ENCODE results near the gene SCN4B. TPM values are rescaled to one million over a fixed set of nuclear protein-coding genes. Genes with fewer than 3 reads are reported as not detected.

Gene SCN4B
- total RNA-seq, 1 experiment from 2014 or later, result 26.1 TPM

DNA sequence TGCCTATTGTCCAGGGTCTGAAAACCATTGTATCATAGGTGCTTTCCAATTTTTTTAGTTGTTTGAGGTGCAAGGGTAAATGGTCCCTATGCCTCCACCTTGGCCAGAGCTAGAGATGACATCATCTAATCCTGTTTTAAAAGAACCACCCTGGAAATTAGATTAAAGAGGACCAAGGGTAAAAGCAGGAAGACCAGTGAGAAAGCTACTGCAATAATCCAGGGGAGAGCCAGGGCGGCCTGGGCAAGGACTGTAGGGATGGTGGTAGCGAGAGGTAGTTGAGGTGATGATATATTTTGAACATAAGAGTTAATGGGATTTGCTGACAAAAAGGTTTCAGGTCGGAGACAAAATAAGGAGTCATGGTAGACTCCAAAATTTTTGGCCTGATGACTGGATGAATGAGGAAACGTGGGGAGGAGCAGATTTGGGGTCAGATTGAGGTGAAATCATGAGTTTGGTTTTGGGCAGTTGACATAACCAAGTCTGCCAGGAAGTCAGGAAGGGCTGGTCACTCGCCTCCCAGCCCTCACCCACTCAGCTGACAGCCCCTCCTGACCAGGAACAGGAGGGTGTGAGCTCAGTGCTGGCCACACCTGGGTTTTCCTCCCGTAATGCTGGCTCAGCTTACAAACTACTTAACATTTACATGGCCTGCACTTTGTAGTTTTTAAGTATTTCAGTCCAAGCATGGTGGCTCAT lies 23.0 kb downstream of the SCN4B start:
- peak; percentile 20 for DNase-seq (ENCODE audit: low read depth)

DNA sequence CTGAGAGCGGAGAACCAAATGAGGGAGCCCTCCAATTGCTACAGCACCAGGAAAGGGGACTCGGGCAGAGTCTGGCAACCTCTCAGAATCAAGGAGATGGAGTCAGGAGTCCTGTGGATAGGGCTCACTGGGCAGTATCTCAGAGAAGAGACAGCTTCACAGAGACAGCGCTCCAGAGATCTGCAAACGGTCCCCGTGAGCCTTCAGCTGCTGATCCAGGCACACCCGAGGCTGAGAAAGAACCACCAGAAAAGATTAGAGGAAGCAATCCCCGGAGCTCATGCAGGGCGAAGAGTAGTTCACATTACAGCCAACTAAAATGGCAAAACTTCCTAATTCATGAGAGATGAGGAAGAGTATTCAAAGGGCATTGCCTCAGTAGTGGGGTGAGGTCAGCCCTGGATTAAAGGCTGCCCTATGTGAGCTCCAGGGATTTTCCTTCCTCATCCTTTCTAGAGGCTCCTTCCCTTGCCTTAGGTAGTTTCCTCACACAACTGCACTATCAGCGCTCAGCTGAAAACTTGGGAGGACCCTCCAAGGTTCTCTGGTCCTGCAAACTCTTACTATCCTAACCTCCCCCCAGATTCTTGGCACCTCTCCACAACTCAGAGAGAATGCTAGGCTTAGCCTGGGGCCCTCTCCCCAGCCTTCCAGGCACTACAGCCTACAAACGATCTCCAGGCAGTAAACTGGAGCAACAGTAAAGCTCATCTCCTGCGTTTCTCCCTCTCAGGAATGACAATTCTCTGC lies 23.7 kb downstream of the SCN4B start:
- DNase-seq (ENCODE audit: low read depth), result no peak

DNA sequence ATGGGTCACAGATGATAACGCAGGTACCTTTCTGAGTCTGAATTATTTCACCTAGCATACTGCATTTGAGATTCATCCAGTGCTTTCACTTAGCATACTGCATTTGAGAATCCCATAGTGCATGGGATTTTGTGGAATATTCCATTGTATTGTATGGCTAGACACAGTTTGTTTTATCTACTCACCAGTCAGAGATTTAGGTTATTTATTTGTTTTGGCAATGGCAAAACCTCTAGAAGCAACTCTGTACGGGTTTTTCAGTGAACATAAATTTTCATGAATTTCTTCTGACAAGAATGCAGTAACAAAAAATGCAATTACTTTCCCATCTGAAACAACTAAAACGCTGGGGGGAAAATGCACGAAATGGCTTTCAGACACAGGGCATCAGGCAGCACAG lies 24.3 kb downstream of the SCN4B start:
- no peak for DNase-seq (ENCODE audit: low read depth)

DNA sequence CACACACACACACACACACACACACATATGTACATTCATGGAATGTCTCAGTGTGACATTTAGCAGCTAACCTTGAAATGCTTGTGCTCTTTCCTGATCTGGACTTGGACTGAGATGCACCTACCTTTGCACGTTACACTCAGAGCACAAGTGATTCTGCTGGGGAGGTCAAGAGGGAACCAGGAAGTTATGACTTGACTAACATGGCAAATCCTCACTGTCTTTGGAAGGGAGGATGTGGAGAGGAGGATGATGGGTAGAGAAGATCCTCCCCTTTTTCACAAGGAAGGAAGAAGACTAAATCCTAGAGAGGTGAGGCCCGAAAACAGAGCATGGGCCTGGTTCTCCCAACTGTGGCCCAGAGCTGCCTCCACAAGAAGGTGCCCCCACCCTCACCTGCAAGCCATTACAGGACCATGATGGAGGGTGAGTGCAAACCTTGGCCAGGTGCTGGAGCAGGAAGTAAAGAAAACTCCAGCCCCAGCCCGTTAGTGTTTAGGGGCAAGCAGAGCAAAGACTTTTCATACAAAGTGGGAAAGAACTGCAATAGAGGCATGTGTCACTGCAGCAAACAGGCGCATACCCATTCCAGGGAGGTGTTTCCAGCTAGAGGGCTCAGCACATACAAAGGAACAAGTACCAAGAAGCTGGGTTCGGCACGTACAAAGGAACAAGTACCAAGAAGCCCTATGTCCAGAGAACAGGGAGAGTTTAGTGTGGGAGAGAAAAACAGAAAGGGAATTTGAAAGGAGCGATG lies 26.4 kb downstream of the SCN4B start:
- peak; percentile 64 for DNase-seq (ENCODE audit: low read depth)

DNA sequence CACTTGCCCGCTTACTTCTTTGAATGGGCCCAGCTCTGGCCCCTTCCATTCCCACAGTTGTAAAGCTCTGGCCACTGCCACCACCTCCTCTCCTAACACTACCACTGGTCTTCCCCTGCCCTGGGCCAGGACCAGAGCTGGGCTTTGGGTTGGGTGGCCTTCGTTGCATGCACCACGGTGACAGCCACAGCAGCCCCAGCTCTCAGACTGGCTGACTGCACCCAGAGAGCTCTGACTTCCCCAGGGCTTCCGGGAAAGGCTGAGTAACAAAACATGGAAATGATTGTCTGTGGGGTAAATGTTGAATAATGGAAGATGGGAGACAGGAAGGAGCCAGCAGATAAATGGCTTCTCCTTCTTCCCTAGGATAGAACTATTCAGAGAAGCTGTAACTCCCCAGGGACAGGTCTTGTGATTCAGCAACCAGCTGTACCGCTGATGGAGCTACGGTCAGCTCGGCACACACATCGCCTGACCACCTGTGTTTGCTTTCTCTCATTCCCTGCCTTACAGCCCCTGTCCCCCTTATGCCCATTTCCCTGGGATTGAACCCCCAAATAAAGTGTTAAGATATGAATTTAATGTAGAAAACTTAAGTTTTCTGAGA lies 27.6 kb downstream of the SCN4B start:
- DNase-seq (ENCODE audit: low read depth), result no peak

DNA sequence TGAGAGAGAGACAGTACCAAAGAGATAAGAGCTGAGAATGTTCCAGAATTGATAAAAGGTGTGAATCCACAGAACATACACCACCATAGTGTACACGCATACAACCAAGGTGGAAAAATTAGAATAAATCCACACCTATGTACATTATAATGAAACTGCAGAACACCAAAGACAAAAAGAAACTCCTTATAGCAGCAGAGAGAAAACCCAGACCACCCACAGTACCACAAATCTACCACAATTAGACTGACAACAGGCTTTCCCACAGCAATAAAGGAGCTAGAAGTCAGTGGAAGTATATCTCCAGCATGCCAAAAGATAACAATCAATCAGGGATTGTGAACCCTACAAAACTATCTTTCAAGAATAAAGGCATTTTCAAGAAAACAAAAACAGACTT lies 31.8 kb downstream of the SCN4B start:
- no peak for DNase-seq (ENCODE audit: low read depth)

DNA sequence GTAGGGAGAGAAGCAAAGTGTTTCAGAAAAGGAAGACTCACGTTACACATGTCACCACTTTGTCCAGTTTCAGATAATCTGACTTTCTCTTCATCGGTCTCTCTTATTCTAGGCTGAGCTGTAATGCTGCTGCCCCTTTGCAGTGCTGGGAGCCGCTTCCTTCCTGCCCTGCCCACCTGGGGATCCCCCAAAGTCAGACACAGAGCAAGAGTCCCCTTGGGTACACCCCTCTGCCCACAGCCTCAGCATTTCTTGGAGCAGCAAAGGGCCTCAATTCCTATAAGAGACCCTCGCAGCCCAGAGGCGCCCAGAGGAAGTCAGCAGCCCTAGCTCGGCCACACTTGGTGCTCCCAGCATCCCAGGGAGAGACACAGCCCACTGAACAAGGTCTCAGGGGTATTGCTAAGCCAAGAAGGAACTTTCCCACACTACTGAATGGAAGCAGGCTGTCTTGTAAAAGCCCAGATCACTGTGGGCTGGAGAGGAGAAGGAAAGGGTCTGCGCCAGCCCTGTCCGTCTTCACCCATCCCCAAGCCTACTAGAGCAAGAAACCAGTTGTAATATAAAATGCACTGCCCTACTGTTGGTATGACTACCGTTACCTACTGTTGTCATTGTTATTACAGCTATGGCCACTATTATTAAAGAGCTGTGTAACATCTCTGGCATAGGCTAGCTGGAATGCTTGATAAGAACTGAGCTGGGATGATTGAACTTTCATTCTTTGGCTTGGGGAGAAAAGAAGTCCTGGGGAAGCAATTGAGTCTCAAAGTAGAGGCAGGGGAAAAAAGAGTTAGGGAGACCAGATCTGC lies 34.6 kb downstream of the SCN4B start:
- no peak for DNase-seq (ENCODE audit: low read depth)

DNA sequence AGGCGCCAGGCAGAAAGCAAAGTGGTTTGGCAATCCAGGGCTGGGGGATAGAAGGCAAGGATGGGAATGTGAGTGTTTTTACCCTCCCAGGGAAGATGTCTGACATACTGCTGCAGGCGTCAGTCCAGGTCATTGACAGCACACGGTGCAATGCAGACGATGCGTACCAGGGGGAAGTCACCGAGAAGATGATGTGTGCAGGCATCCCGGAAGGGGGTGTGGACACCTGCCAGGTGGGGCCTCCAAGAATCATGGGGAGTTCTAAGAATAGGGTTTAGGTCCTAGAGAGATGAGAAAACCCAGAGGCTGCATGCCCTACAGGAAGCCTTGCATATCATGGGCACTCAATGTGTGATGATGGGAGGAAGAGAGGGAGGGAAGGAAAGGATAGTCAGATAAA lies 37.6 kb downstream of the SCN4B start:
- DNase-seq (ENCODE audit: low read depth), result no peak

DNA sequence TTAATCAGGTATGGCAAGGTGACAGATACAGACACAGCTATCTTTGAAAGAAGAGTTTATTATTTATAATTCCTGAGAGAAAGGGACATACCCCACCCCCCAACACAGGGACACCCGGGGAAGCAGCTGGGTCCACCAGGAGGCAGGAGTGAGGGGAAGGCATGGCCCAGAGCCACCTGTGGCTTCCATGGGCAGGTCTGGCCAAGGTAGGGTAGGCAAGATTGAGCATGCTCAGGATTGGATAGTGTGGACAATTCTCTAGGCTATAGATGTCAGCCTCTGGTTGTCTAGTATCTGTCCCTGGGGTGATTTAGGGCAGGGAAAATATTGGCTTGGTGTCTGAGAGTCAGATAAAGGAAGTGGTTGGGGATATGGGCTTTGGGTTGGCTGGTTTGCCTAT lies 38.4 kb downstream of the SCN4B start:
- no peak for DNase-seq (ENCODE audit: low read depth)

DNA sequence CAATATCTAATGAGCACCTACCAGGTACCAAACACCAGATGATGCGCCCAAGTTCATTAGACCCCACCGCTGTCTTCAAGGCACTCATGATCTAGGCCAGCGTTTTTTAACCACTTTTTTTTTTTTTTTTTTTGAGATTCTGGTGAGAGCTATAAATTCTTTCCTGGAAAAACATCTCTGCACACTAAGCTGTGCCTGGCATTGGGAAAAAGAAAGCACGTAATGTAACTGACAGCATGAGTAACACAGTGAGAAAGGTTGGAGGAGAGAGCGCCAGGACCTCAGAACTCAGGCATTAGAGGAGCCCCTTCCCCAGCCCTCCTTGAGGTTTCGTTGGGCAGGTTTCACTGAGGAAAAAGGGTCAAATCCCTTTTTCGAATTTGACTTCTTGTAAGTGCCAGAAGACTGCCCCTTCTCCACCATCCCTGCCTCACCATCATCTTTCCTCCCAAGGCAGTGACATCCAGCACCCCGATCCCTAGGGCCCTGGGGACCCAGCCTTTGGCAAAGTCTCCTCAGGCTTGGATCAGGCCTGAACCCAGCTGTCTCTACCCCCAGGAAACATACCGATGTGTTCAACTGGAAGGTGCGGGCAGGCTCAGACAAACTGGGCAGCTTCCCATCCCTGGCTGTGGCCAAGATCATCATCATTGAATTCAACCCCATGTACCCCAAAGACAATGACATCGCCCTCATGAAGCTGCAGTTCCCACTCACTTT lies 39.8 kb downstream of the SCN4B start:
- DNase-seq (ENCODE audit: low read depth), result no peak

DNA sequence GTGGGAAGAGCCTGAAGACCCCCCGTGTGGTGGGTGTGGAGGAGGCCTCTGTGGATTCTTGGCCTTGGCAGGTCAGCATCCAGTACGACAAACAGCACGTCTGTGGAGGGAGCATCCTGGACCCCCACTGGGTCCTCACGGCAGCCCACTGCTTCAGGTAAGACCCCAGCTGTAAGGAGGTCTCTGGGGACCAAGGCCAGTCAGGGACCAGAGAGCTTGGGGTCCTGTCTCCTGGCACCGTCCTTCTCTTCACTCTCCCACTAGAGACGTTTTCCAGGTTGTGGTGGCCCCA lies 40.9 kb downstream of the SCN4B start:
- no peak for DNase-seq (ENCODE audit: low read depth)

DNA sequence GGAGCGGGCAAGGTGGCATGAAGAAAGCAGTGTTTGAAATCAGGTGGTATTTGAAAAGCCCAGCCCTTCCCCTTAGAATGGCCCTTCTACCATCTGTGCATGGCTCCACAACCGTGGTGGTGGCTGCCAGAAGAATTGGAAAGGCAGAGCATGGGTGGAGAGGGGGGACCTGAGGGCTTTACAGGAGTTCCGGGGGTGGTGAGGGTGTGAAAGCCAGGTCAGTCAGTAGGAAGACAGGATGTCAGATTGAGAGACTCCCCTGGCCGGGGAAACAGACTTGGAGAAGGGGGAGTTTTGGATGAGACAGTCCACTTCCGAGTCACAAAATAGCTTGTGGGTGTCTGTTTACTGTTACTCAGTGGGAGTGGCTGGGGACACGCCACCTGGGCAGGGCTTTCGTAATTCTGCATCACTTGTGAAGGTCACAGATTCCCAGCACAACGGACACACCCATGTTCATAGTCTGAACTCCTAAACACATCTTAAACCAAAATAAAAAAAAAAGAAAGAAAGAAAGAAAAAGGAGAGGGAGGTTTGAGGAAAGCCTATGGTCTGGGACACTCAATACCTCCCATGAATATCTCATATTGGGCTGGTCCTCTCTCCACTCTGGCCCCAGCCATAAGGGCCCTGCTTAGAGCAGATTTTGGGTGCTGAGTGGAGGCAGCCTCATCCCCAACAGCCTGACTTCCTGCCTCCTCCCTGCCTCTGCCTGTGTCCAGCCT lies 41.4 kb downstream of the SCN4B start:
- no peak for DNase-seq (ENCODE audit: low read depth)

DNA sequence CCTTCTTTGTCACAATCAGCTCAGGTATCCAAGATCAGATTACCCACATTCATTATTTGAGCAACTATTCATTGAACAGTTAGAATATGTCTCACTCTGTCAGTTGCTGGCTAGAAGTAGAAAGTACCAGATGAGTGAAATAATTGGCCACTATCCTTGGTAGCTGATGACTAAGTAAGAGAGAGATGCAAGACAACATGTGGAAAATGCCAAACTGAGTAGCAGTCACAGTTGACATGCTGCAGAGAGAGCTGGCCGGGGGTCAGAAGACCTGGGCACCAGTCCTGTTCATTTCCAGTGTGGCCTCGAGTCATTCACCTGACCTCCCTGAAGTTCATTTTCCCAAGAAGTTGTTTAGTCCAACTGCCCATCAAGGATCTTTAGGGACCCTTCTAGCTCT lies 43.4 kb downstream of the SCN4B start:
- DNase-seq (ENCODE audit: low read depth), result peak; percentile 43

DNA sequence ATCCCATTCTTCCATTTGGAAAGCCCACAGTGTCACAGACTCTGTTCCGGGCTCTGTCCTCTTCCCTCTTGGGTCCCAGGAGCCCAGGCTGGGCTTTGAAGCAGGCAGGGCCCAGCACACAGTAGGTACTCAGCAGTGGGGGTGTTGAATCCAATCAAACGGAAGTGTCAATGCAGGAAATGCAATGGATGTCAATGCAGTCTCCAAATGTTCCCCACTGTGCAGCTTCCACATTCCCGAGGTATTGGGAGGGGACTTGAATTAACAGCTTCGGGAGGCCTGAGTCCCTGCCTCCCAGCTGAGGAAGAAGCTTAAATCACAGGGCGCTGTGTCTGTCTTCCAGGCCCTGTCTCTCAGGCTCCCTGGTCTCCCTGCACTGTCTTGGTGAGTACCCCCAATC lies 44.1 kb downstream of the SCN4B start:
- DNase-seq (ENCODE audit: low read depth), result no peak

DNA sequence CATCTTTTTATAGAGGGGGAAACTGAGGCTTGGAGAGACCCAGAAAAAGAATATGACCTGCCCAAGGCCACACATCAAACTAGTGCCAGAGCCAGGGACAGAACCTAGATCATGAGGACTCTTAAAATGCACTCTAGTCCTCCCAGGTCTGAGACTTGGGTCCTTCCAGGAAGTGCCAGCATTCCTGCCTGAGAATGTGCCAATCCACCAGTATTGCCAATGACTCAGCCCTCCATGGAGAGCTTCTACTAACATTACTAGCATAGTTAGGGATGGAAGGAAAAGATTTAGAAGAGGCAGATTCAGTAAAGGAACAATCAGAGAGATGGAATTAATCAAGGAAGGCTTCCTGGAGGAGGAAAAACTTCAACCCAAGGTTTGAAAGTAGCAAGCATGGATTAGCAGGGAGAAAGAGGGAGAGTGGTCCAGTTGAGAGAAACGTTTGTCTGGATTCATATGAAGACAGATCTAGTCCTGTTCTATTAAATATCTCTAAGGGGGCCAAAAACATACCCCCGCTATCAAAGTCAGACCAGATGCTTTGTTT lies 45.8 kb downstream of the SCN4B start:
- peak; percentile 55 for DNase-seq (ENCODE audit: low read depth)

DNA sequence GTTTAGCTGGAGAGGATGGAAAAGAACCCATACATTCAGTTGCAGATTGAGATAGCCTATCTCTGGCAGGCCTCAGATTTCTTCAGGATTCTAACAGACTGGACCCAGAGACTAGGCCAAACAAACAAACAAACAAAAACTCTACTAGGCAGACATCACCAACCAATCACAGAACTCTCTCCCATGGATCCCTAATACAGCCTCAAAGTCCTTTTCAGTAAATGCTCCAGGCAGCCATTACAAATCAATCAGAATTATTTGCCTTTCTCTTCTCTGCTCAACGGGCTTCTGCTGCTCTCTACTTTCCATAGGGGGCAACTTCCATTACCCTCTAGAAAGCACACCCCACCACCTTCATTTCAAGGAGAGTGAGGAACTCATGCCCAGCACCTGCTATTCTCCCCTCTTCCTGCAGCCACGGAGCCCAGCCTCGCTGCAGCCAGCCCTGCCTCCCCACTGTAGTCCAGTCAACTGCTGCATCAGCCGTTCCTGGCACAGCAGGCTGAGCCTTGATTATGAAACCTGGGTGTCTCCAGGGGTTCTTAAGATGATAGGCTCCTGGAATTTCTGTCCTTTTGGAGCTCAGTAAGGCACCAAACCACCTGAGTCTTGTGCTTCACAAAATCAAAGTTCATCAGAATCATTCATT lies 46.8 kb downstream of the SCN4B start:
- no peak for DNase-seq (ENCODE audit: low read depth)

DNA sequence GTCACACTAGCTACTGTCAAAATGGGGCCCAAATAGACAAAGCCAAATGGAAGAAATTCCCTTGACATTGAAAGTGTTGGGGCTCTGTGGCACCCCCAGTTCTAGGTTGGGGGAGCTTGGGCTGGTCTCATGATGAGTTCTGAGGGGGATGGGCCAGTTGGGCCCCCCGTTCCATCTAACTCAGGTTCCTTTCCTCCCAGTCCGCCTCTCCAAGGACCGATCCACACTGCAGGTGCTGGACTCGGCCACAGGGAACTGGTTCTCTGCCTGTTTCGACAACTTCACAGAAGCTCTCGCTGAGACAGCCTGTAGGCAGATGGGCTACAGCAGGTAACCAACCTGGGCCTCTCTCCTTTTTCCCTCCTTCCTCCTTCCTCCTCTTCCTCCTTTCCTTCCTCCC lies 48.1 kb downstream of the SCN4B start:
- no peak for DNase-seq (ENCODE audit: low read depth)

DNA sequence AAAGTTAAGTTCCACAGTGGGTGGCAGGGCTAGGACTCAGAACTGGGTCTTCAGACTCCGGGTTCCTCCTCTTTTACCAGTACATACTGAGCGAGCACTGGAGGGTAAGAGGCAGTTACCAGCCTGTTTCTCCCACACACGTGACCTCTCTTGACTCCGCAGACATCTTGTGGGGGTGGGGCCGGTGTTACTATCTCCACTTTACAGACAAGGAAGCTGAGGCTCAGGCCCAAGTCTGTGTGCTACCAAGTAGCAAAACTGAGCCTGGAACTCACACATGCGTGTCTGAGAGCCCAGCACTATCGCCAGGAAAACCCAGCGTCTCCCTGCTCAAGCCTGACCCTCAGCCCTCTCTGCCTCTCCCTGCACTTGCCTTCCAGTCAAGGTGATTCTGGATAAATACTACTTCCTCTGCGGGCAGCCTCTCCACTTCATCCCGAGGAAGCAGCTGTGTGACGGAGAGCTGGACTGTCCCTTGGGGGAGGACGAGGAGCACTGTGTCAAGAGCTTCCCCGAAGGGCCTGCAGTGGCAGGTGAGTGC lies 49.8 kb downstream of the SCN4B start:
- DNase-seq (ENCODE audit: low read depth), result no peak

DNA sequence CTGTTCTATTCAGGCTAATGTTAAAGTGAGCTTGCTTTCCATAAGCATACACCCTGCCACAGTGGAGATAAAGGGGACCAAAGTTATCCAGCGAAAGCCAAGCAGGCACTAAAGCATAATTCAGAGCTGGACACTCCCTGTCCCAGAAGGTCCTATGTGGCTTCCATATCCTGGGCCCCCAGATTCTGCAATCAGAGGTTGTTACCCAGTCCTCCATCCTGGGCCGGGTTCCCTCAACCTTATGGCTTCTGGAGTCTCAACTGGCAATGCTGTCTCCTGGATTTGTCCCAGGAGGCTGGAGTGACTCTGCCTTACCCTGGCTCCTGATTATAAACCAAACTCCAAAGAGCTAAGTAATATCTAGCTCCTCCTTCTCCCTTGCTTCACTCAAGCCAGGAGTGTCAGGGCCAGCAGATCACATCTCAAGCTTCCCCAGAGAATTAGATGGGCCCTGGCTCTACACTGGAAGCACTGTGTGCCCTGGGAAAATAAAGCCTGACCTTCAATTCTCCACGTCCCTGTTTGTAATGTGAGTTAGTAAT lies 51.9 kb downstream of the SCN4B start:
- DNase-seq (ENCODE audit: low read depth), result no peak

Data from M059J (cell line).